ENCODE results near the gene KSR1.
"Not testable (repeated sequence)": the region's sequence is repeated elsewhere in the genome, so short reads cannot be mapped to it uniquely, and the experiment has no call there.

The KSR1 gene

GRCh38 chr17:27656620-27657019 lies 200.4 kb downstream of the KSR1 start:
- not testable (repeated sequence) for H3K4me1 ChIP-seq (ENCODE audit: control insufficient read depth, insufficient read depth, low read length)

GRCh38 chr17:27657620-27658019 lies 201.4 kb downstream of the KSR1 start:
- Histone ChIP-seq H3K4me1 (ENCODE audit: control insufficient read depth, insufficient read depth, low read length) (no peaks in the 10 kb centered on the region), H3K27ac (ENCODE audit: low read depth, low read length) (no peak overlapping the region), H3K4me3 (ENCODE audit: low read depth, low read length) (no peak overlapping the region), H3K9ac (ENCODE audit: low read depth, low read length) (no peak overlapping the region), H3K27me3 (ENCODE audit: control insufficient read depth, insufficient read depth, low read length) (no peaks in the 10 kb centered on the region), H3K9me3 (ENCODE audit: control insufficient read depth, insufficient read depth, low read length) (no peaks in the 10 kb centered on the region), H3K36me3 (ENCODE audit: control insufficient read depth, insufficient read depth, low read length) (no peaks in the 10 kb centered on the region)

More at GRCh38 chr17:27656620-27657019, 200.4 kb downstream of the KSR1 start:
- not testable (repeated sequence) for H3K27me3 ChIP-seq (ENCODE audit: control insufficient read depth, insufficient read depth, low read length); H3K9me3 ChIP-seq (ENCODE audit: control insufficient read depth, insufficient read depth, low read length); H3K4me3 ChIP-seq (ENCODE audit: low read depth, low read length); H3K36me3 ChIP-seq (ENCODE audit: control insufficient read depth, insufficient read depth, low read length); H3K27ac ChIP-seq (ENCODE audit: low read depth, low read length); H3K9ac ChIP-seq (ENCODE audit: low read depth, low read length)

GRCh38 chr17:27659683-27660082 lies 203.4 kb downstream of the KSR1 start:
- Histone ChIP-seq H3K36me3 (ENCODE audit: control insufficient read depth, insufficient read depth, low read length) (no peaks in the 10 kb centered on the region), H3K27me3 (ENCODE audit: control insufficient read depth, insufficient read depth, low read length) (no peaks in the 10 kb centered on the region), H3K9me3 (ENCODE audit: control insufficient read depth, insufficient read depth, low read length) (no peaks in the 10 kb centered on the region), H3K4me1 (ENCODE audit: control insufficient read depth, insufficient read depth, low read length) (no peaks in the 10 kb centered on the region), H3K9ac (ENCODE audit: low read depth, low read length) (no peak overlapping the region), H3K27ac (ENCODE audit: low read depth, low read length) (no peak overlapping the region), H3K4me3 (ENCODE audit: low read depth, low read length) (no peak overlapping the region)

GRCh38 chr17:27660436-27660835 lies 204.2 kb downstream of the KSR1 start:
- Histone ChIP-seq H3K27ac (ENCODE audit: low read depth, low read length) (no peak overlapping the region), H3K9ac (ENCODE audit: low read depth, low read length) (no peak overlapping the region), H3K4me1 (ENCODE audit: control insufficient read depth, insufficient read depth, low read length) (no peaks in the 10 kb centered on the region), H3K4me3 (ENCODE audit: low read depth, low read length) (no peak overlapping the region), H3K27me3 (ENCODE audit: control insufficient read depth, insufficient read depth, low read length) (no peaks in the 10 kb centered on the region), H3K9me3 (ENCODE audit: control insufficient read depth, insufficient read depth, low read length) (no peaks in the 10 kb centered on the region), H3K36me3 (ENCODE audit: control insufficient read depth, insufficient read depth, low read length) (no peaks in the 10 kb centered on the region)

GRCh38 chr17:27663936-27664605 lies 207.8 kb downstream of the KSR1 start:
- no peaks in the 10 kb centered on the region for H3K36me3 ChIP-seq (ENCODE audit: control insufficient read depth, insufficient read depth, low read length)
- no peak overlapping the region for H3K4me3 ChIP-seq (ENCODE audit: low read depth, low read length)
- no peak overlapping the region for H3K27ac ChIP-seq (ENCODE audit: low read depth, low read length)
- H3K9me3 ChIP-seq (ENCODE audit: control insufficient read depth, insufficient read depth, low read length), result no peaks in the 10 kb centered on the region
- no peak overlapping the region for H3K9ac ChIP-seq (ENCODE audit: low read depth, low read length)
- H3K4me1 ChIP-seq (ENCODE audit: control insufficient read depth, insufficient read depth, low read length), result no peaks in the 10 kb centered on the region
- no peaks in the 10 kb centered on the region for H3K27me3 ChIP-seq (ENCODE audit: control insufficient read depth, insufficient read depth, low read length)

- Histone ChIP-seq H3K4me3 (ENCODE audit: low read depth, low read length) (no peak overlapping the region), H3K36me3 (ENCODE audit: control insufficient read depth, insufficient read depth, low read length) (no peaks in the 10 kb centered on the region), H3K27me3 (ENCODE audit: control insufficient read depth, insufficient read depth, low read length) (no peaks in the 10 kb centered on the region), H3K4me1 (ENCODE audit: control insufficient read depth, insufficient read depth, low read length) (no peaks in the 10 kb centered on the region), H3K9me3 (ENCODE audit: control insufficient read depth, insufficient read depth, low read length) (no peaks in the 10 kb centered on the region), H3K9ac (ENCODE audit: low read depth, low read length) (no peak overlapping the region), H3K27ac (ENCODE audit: low read depth, low read length) (no peak overlapping the region)
Observed at GRCh38 chr17:27664606-27664965, 208.3 kb downstream of the KSR1 start.

- Histone ChIP-seq H3K36me3 (ENCODE audit: control insufficient read depth, insufficient read depth, low read length) (no peaks in the 10 kb centered on the region), H3K9ac (ENCODE audit: low read depth, low read length) (no peak overlapping the region), H3K27me3 (ENCODE audit: control insufficient read depth, insufficient read depth, low read length) (no peaks in the 10 kb centered on the region), H3K9me3 (ENCODE audit: control insufficient read depth, insufficient read depth, low read length) (no peaks in the 10 kb centered on the region), H3K4me1 (ENCODE audit: control insufficient read depth, insufficient read depth, low read length) (no peaks in the 10 kb centered on the region), H3K4me3 (ENCODE audit: low read depth, low read length) (no peak overlapping the region), H3K27ac (ENCODE audit: low read depth, low read length) (no peak overlapping the region)
Observed at GRCh38 chr17:27665549-27665948, 209.3 kb downstream of the KSR1 start.

- H3K9me3 ChIP-seq (ENCODE audit: control insufficient read depth, insufficient read depth, low read length); H3K9ac ChIP-seq (ENCODE audit: low read depth, low read length); H3K4me1 ChIP-seq (ENCODE audit: control insufficient read depth, insufficient read depth, low read length); H3K4me3 ChIP-seq (ENCODE audit: low read depth, low read length); H3K36me3 ChIP-seq (ENCODE audit: control insufficient read depth, insufficient read depth, low read length); H3K27ac ChIP-seq (ENCODE audit: low read depth, low read length); H3K27me3 ChIP-seq (ENCODE audit: control insufficient read depth, insufficient read depth, low read length): not testable (repeated sequence)
Observed at GRCh38 chr17:27666270-27666669, 210.0 kb downstream of the KSR1 start.

GRCh38 chr17:27666831-27667560 lies 210.7 kb downstream of the KSR1 start:
- Histone ChIP-seq H3K4me3 (ENCODE audit: low read depth, low read length) (no peak overlapping the region), H3K4me1 (ENCODE audit: control insufficient read depth, insufficient read depth, low read length) (no peaks in the 10 kb centered on the region), H3K27me3 (ENCODE audit: control insufficient read depth, insufficient read depth, low read length) (no peaks in the 10 kb centered on the region), H3K9ac (ENCODE audit: low read depth, low read length) (no peak overlapping the region), H3K9me3 (ENCODE audit: control insufficient read depth, insufficient read depth, low read length) (no peaks in the 10 kb centered on the region), H3K36me3 (ENCODE audit: control insufficient read depth, insufficient read depth, low read length) (no peaks in the 10 kb centered on the region), H3K27ac (ENCODE audit: low read depth, low read length) (no peak overlapping the region)

- H3K36me3 ChIP-seq (ENCODE audit: control insufficient read depth, insufficient read depth, low read length), result no peaks in the 10 kb centered on the region
- no peaks in the 10 kb centered on the region for H3K9me3 ChIP-seq (ENCODE audit: control insufficient read depth, insufficient read depth, low read length)
- no peak overlapping the region for H3K9ac ChIP-seq (ENCODE audit: low read depth, low read length)
- no peak overlapping the region for H3K27ac ChIP-seq (ENCODE audit: low read depth, low read length)
- no peaks in the 10 kb centered on the region for H3K27me3 ChIP-seq (ENCODE audit: control insufficient read depth, insufficient read depth, low read length)
- no peak overlapping the region for H3K4me3 ChIP-seq (ENCODE audit: low read depth, low read length)
- H3K4me1 ChIP-seq (ENCODE audit: control insufficient read depth, insufficient read depth, low read length), result no peaks in the 10 kb centered on the region
Observed at GRCh38 chr17:27667656-27668487, 211.6 kb downstream of the KSR1 start.

- no peaks in the 10 kb centered on the region for H3K36me3 ChIP-seq (ENCODE audit: control insufficient read depth, insufficient read depth, low read length)
- no peak overlapping the region for H3K4me3 ChIP-seq (ENCODE audit: low read depth, low read length)
- H3K9me3 ChIP-seq (ENCODE audit: control insufficient read depth, insufficient read depth, low read length), result no peaks in the 10 kb centered on the region
- no peaks in the 10 kb centered on the region for H3K27me3 ChIP-seq (ENCODE audit: control insufficient read depth, insufficient read depth, low read length)
- H3K9ac ChIP-seq (ENCODE audit: low read depth, low read length), result no peak overlapping the region
- no peaks in the 10 kb centered on the region for H3K4me1 ChIP-seq (ENCODE audit: control insufficient read depth, insufficient read depth, low read length)
- H3K27ac ChIP-seq (ENCODE audit: low read depth, low read length), result no peak overlapping the region
Observed at GRCh38 chr17:27668488-27668823, 212.2 kb downstream of the KSR1 start.

Measured in HUES48 (cell line).